H9 (cell line): ENCODE data around the gene ALDH1L1. TPM values are rescaled to one million over a fixed set of nuclear protein-coding genes. Genes with fewer than 3 reads are reported as not detected.

Experiments
- DNase-seq: peaks from one replicate; pipeline ENCODE4 v3.0.0-alpha.2; 2017
- H2AFZ ChIP-seq: one replicate; pipeline ENCODE4 v1.6.1; 2013; ENCODE audit warnings: mild to moderate bottlenecking, low read length, control low read depth, moderate library complexity
- H2AK5ac ChIP-seq: 2 replicates; pipeline ENCODE4 v1.6.1; 2013; ENCODE audit warnings: low read length, control low read depth, mixed read lengths; ENCODE audit not compliant: insufficient read length
- H2BK120ac ChIP-seq: one replicate; pipeline ENCODE4 v1.6.1; 2013; ENCODE audit warnings: low read depth, mild to moderate bottlenecking, low read length, control low read depth, inconsistent platforms; ENCODE audit not compliant: poor library complexity, severe bottlenecking
- H2BK12ac ChIP-seq: 2 replicates; pipeline ENCODE4 v1.6.1; 2013; ENCODE audit warnings: low read length, control low read depth, mixed read lengths, low read depth; ENCODE audit not compliant: insufficient read length
- H2BK15ac ChIP-seq: 2 replicates; pipeline ENCODE4 v1.6.1; 2013; ENCODE audit warnings: low read depth, low read length, control low read depth
- H2BK20ac ChIP-seq: one replicate; pipeline ENCODE4 v1.6.1; 2013; ENCODE audit warnings: low read depth, mild to moderate bottlenecking, low read length, control low read depth, inconsistent platforms; ENCODE audit not compliant: poor library complexity, severe bottlenecking
- H2BK5ac ChIP-seq: 2 replicates; pipeline ENCODE4 v1.6.1; 2013; ENCODE audit warnings: low read length, control low read depth, mixed read lengths; ENCODE audit not compliant: insufficient read length
- H3K14ac ChIP-seq: 2 replicates; pipeline ENCODE4 v1.6.1; 2013; ENCODE audit warnings: low read length, control low read depth; ENCODE audit not compliant: insufficient read depth
- H3K18ac ChIP-seq: 2 replicates; pipeline ENCODE4 v1.6.1; 2013; ENCODE audit warnings: low read depth, mild to moderate bottlenecking, mixed read lengths, low read length, control low read depth; ENCODE audit not compliant: insufficient read length
- H3K23ac ChIP-seq: 2 replicates; pipeline ENCODE4 v1.6.1; 2013; ENCODE audit warnings: low read length, control low read depth, mixed read lengths, low read depth; ENCODE audit not compliant: insufficient read length
- H3K23me2 ChIP-seq: 2 replicates; pipeline ENCODE4 v1.6.1; 2013; ENCODE audit warnings: low read depth, mild to moderate bottlenecking, mixed read lengths, low read length, control low read depth; ENCODE audit not compliant: insufficient read length, poor library complexity, severe bottlenecking
- H3K27ac ChIP-seq: 2 replicates; pipeline ENCODE4 v1.5.1; 2013; ENCODE audit warnings: low read length, control low read depth, mixed read lengths, low read depth; ENCODE audit not compliant: insufficient read length
- H3K27me3 ChIP-seq: 2 replicates; pipeline ENCODE4 v1.6.1; 2013; ENCODE audit warnings: low read length, control low read depth, inconsistent platforms; ENCODE audit not compliant: insufficient read depth
- H3K4ac ChIP-seq: 2 replicates; pipeline ENCODE4 v1.6.1; 2013; ENCODE audit warnings: low read depth, mild to moderate bottlenecking, control low read depth, inconsistent platforms, low read length, moderate library complexity
- H3K4me1 ChIP-seq: 2 replicates; pipeline ENCODE4 v1.6.1; 2013; ENCODE audit warnings: low read length, control low read depth, inconsistent platforms; ENCODE audit not compliant: insufficient read depth
- H3K4me2 ChIP-seq: 2 replicates; pipeline ENCODE4 v1.6.1; 2013; ENCODE audit warnings: low read length, control low read depth, mixed read lengths; ENCODE audit not compliant: insufficient read length, insufficient read depth
- H3K56ac ChIP-seq: 2 replicates; pipeline ENCODE4 v1.6.1; 2013; ENCODE audit warnings: low read depth, mild to moderate bottlenecking, mixed read lengths, low read length, control low read depth; ENCODE audit not compliant: insufficient read length
- H3K79me1 ChIP-seq: 2 replicates; pipeline ENCODE4 v1.6.1; 2013; ENCODE audit warnings: low read depth, mild to moderate bottlenecking, moderate library complexity, low read length, control low read depth, inconsistent platforms; ENCODE audit not compliant: insufficient read depth, poor library complexity, severe bottlenecking
- H3K79me2 ChIP-seq: 2 replicates; pipeline ENCODE4 v1.6.1; 2013; ENCODE audit warnings: low read length, control low read depth, inconsistent platforms; ENCODE audit not compliant: insufficient read depth
- H3K9ac ChIP-seq: 2 replicates; pipeline ENCODE4 v1.6.1; 2013; ENCODE audit warnings: low read length, control low read depth, mixed read lengths; ENCODE audit not compliant: insufficient read length; ENCODE audit errors: extremely low read depth
- H3K9me3 ChIP-seq: one replicate; pipeline ENCODE4 v1.6.1; 2013; ENCODE audit warnings: low read depth, low read length, inconsistent platforms; ENCODE audit not compliant: control insufficient read depth
- H3T11ph ChIP-seq: one replicate; pipeline ENCODE4 v1.6.1; 2013; ENCODE audit warnings: mild to moderate bottlenecking, low read length, control low read depth, inconsistent platforms
- H4K20me1 ChIP-seq: one replicate; pipeline ENCODE4 v1.6.1; 2013; ENCODE audit not compliant: control insufficient read depth, insufficient read length, insufficient read depth
- H4K5ac ChIP-seq: 2 replicates; pipeline ENCODE4 v1.6.1; 2013; ENCODE audit warnings: low read depth, mild to moderate bottlenecking, mixed read lengths, low read length, control low read depth; ENCODE audit not compliant: insufficient read length
- H4K8ac ChIP-seq: replicated peaks from 2 replicates; pipeline ENCODE4 v1.6.1; 2013; ENCODE audit warnings: low read length, control low read depth, mixed read lengths, low read depth; ENCODE audit not compliant: insufficient read length
- H4K91ac ChIP-seq: 2 replicates; pipeline ENCODE4 v1.6.1; 2013; ENCODE audit warnings: low read depth, mild to moderate bottlenecking, moderate library complexity, mixed read lengths, low read length, control low read depth; ENCODE audit not compliant: insufficient read length
- H3K27ac Mint-ChIP-seq, 3 experiments: 2 replicates in 2 of 3; 3 replicates in 1 of 3; pipeline ENCODE4 v1.8.0; 2020 to 2021; ENCODE audit warnings: mixed read lengths in 3 of 3, mild to moderate bottlenecking in 1 of 3, moderate library complexity in 1 of 3
- H3K27me3 Mint-ChIP-seq: 2 replicates; pipeline ENCODE4 v1.8.0; 2021; ENCODE audit warnings: low read depth, mild to moderate bottlenecking, moderate library complexity, mixed read lengths
- H3K36me3 Mint-ChIP-seq, 3 experiments: 2 replicates in 2 of 3; 3 replicates in 1 of 3; pipeline ENCODE4 v1.8.0; 2020 to 2021; ENCODE audit warnings: low read depth in 3 of 3, mixed read lengths in 3 of 3; ENCODE audit not compliant: insufficient read depth in 1 of 3
- H3K4me1 Mint-ChIP-seq, 2 experiments: 2 replicates each; pipeline ENCODE4 v1.8.0; 2020; ENCODE audit warnings: mixed read lengths in 2 of 2
- H3K4me3 Mint-ChIP-seq, 2 experiments: 2 replicates in 1 of 2; 3 replicates in 1 of 2; pipeline ENCODE4 v1.8.0; 2020 to 2021; ENCODE audit warnings: mild to moderate bottlenecking in 2 of 2, mixed read lengths in 2 of 2, moderate library complexity in 1 of 2
- H3K9me3 Mint-ChIP-seq, 2 experiments: 2 replicates in 1 of 2; 3 replicates in 1 of 2; pipeline ENCODE4 v1.8.0; 2020; ENCODE audit warnings: mild to moderate bottlenecking in 2 of 2, mixed read lengths in 2 of 2, moderate library complexity in 1 of 2
- CTCF ChIP-seq: fragments of 200-600 bp; sonication (generic); conservative IDR thresholded peaks from 3 replicates; pipeline ENCODE4 v1.8.0; 2021; ENCODE audit warnings: antibody characterized with exemption, mild to moderate bottlenecking
- WGBS: extraction: QIAGEN DNeasy Blood & Tissue Kit; methylation state at CpG from one replicate; pipeline ENCODE4 v1.1.7; 2013; ENCODE audit warnings: missing lambda C conversion rate, low lambda C conversion rate, mixed read lengths; ENCODE audit not compliant: insufficient read length; ENCODE audit errors: extremely low coverage; 5-methylcytosine and 5-hydroxymethylcytosine counted together
- total RNA-seq: library from RNA; stranded (reverse); gene quantifications from 2 replicates; pipeline ENCODE4 v1.2.1, GENCODE V29; 2021

Gene ALDH1L1
- total RNA-seq, 1 experiment from 2014 or later: 0.90 TPM

DNA sequence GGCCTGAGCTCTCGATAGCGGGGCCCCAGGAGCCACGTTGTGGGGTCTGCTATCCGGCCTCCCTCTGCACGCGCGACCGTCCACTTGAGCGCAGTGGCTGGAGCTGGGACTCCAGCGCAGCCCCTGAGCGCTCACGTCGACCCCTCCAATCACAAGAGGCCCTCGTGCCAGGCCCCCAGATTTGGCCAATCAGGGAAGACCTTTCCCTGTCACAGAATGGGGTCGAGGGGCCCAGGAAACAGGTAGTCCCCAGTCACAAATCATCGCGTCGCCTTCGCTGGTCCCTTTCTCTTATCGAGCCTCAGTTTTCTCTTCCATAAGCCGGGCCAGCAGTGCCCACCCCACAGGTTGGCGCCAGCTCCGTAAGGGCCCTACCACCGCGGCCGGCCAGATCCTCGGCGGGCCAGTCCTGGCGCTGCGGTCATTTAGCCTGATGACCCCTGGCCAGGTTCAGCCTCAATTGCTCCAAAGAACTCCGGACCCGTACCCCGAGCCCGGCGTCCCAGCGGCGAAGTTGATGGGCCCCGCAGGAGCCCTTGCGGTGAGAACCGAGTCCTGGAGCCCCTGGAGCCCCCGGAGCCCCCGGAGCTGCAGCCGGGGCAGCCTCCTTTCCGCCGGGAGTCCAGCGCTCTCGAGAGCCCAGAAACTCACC lies 435 bp downstream of the ALDH1L1 start:
- no peak overlapping the region for H3K27ac ChIP-seq
- no peak overlapping the region for H2AK5ac ChIP-seq
- Mint-ChIP-seq H3K27ac (no peak overlapping the region), H3K9me3 (no peaks in the 10 kb centered on the region; a peak in 1 of 5 replicates), H3K4me1 (peaks cover 19 to 20% of the 10 kb centered on the region in 2 experiments), H3K36me3 (no peaks in the 10 kb centered on the region; a peak in 1 of 7 replicates), H3K27me3 (peaks cover 69% of the 10 kb centered on the region), H3K4me3 (peak overlapping the region; percentile 72 to 85)
- no peak overlapping the region for H4K5ac ChIP-seq
- H2BK5ac ChIP-seq: no peak overlapping the region
- no peak overlapping the region for H2BK120ac ChIP-seq
- no CpG with 5 or more reads among the region's 47 CpGs for WGBS
- no peak overlapping the region for H3K9ac ChIP-seq
- H3K18ac ChIP-seq: peak overlapping the region; percentile 32
- no peak overlapping the region for H3K4ac ChIP-seq
- no peak overlapping the region for H3T11ph ChIP-seq
- no peaks in the 10 kb centered on the region for H3K9me3 ChIP-seq
- H3K23ac ChIP-seq: no peak overlapping the region
- no peak overlapping the region for H2BK12ac ChIP-seq
- no peak for TF ChIP-seq CTCF
- no peaks in the 10 kb centered on the region for H3K4me1 ChIP-seq
- no peak overlapping the region for H2BK20ac ChIP-seq
- no peak overlapping the region for H3K56ac ChIP-seq
- no peaks in the 10 kb centered on the region for H3K79me2 ChIP-seq
- H4K8ac ChIP-seq: no peak overlapping the region
- H3K4me2 ChIP-seq: peak overlapping the region; percentile 89
- no peaks in the 10 kb centered on the region for H4K20me1 ChIP-seq
- H3K14ac ChIP-seq: peak overlapping the region; percentile 60
- no peak overlapping the region for H2AFZ ChIP-seq
- peaks cover 9% of the 10 kb centered on the region; the same call in 1 of the 2 replicates for H3K27me3 ChIP-seq
- no peaks in the 10 kb centered on the region for H3K79me1 ChIP-seq
- no peak overlapping the region for H4K91ac ChIP-seq
- peak; percentile 81 for DNase-seq
- H2BK15ac ChIP-seq: no peak overlapping the region
- H3K23me2 ChIP-seq: peaks cover 15% of the 10 kb centered on the region
